Measurements from ENCODE around the gene SLC38A3. TPM values are rescaled to one million over a fixed set of nuclear protein-coding genes. Genes with fewer than 3 reads are reported as not detected.
A peak's percentile ranks its signal among the peaks of the same experiment; 100 is the strongest.

Gene SLC38A3
- total RNA-seq, 4 donors from 2014 or later: 1.9 to 8.9 (median 5.0) TPM

DNA sequence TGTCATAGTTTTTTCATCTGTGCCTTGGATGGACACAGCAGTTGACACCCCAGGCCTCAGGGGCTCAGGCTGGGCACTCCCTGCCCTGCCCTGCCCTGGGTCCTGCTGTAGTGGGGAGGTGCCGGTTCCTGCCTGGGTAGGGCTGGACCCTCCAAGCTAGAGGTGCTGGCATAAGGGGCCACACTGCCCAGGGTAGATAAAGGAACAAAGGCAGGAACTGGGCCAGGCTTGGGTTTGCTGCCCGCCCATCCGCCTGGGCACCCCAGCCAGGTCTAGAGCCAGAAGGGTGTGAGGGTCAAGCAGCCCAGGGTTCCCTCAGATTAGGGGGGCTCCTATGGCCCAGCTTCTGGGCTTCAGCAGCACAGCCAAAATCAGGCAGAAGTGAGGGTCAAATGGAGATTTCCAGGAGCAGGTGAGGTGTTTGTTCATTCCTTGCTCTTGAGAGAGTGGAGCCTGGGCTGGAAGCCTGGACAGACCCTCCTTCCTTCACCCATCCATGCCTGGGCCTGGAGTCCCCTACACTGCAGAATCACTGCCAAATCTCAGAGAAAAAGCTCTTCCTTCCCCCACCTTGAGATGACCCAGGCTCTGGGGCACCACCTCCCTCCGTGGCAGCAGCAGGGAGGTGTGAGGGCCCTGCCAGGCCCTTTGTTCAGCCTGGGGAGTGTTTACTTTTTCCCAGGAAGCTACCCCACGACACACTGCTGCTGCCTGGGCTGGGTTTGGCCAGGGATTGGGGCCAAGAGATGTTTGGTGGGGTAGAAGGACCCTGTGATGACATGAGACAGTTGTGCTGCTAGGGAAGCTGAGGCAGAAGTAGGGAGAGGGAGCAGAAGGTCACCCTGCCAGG lies 42.8 kb upstream of the SLC38A3 start:
- H3K4me3 ChIP-seq: no peak overlapping the region
- ATAC-seq (no peak), DNase-seq (no peak)
- H3K27ac ChIP-seq: peak overlapping the region; percentile 59 to 82 (median 77)
- H3K36me3 ChIP-seq: no peaks in the 10 kb centered on the region
- H3K9me3 ChIP-seq: no peaks in the 10 kb centered on the region
- intact Hi-C loops (cut with DNase I; ENCODE audit: low total_unique reads): no loop called here
- in situ Hi-C loops (cut with MboI; ENCODE audit: low sequenced_read_pairs in 4 of 4): no loop called here
- TF ChIP-seq POLR2A (IDR thresholded peaks at IDR 0.05): no peak
- TF ChIP-seq, protein P1, sequence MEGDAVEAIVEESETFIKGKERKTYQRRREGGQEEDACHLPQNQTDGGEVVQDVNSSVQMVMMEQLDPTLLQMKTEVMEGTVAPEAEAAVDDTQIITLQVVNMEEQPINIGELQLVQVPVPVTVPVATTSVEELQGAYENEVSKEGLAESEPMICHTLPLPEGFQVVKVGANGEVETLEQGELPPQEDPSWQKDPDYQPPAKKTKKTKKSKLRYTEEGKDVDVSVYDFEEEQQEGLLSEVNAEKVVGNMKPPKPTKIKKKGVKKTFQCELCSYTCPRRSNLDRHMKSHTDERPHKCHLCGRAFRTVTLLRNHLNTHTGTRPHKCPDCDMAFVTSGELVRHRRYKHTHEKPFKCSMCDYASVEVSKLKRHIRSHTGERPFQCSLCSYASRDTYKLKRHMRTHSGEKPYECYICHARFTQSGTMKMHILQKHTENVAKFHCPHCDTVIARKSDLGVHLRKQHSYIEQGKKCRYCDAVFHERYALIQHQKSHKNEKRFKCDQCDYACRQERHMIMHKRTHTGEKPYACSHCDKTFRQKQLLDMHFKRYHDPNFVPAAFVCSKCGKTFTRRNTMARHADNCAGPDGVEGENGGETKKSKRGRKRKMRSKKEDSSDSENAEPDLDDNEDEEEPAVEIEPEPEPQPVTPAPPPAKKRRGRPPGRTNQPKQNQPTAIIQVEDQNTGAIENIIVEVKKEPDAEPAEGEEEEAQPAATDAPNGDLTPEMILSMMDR (IDR thresholded peaks at IDR 0.05 in 4 of 5, conservative IDR thresholded peaks at IDR 0.05 in 1 of 5): no peak
- H3K4me1 ChIP-seq: peaks cover 48 to 63% of the 10 kb centered on the region in 2 donors
- H3K27me3 ChIP-seq: no peaks in the 10 kb centered on the region

DNA sequence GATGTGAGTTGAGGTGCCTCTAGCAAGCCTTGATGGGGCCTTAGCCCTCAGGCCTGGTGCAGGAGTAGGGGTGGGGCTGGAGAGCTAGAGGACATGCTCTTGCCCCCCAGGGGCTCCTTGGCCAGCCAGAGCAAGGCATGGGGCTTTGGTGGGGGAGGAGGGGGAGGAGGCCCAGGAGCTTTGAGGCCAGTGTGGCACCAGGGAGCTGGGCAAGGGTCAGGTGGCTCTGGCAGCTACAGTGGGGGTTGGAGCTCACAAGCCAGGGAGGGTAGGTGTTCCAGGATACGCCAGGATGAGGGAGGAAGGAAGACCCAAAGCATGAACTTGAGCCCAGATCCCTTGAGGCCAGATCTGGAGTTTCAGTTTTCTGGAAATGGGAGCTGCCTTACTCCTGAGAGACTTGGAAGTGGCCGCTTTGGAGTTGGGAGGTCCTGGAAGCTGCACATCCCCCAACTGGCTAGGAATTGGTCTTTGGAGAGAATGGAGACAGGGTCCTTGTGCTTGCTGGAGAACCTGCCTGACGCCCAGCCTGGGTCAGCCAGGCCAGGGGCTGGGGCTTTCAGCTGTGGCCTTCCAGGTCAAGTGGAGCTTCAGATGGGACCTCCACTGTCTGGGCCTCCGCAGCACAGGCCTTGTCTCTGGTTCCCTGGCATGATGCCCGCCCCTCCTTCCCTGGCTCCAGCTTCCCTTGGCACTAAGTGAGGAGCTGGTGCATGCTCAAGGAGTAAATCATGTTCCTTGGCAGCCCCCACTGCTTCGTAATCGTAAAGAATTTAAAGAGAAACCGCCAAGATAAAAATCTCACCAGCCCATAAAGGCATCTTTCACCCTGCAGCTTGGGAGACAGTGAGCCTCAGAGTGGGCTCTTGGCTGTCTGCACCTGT lies 41.3 kb upstream of the SLC38A3 start:
- no peak for TF ChIP-seq POLR2A (IDR thresholded peaks at IDR 0.05)
- TF ChIP-seq, protein P1 (IDR thresholded peaks at IDR 0.05 in 4 of 5, conservative IDR thresholded peaks at IDR 0.05 in 1 of 5): no peak
- Histone ChIP-seq H3K36me3 (no peaks in the 10 kb centered on the region), H3K9me3 (no peaks in the 10 kb centered on the region), H3K4me3 (no peak overlapping the region), H3K4me1 (peaks cover 53 to 76% of the 10 kb centered on the region in 2 donors), H3K27me3 (no peaks in the 10 kb centered on the region), H3K27ac (peak overlapping the region; percentile 75 to 82 (median 78))
- in situ Hi-C loops (cut with MboI; ENCODE audit: low sequenced_read_pairs in 4 of 4): no loop called here
- intact Hi-C loops (cut with DNase I; ENCODE audit: low total_unique reads): no loop called here
- ATAC-seq: peak; percentile 77 to 86
- peak; percentile 76 to 91 for DNase-seq

DNA sequence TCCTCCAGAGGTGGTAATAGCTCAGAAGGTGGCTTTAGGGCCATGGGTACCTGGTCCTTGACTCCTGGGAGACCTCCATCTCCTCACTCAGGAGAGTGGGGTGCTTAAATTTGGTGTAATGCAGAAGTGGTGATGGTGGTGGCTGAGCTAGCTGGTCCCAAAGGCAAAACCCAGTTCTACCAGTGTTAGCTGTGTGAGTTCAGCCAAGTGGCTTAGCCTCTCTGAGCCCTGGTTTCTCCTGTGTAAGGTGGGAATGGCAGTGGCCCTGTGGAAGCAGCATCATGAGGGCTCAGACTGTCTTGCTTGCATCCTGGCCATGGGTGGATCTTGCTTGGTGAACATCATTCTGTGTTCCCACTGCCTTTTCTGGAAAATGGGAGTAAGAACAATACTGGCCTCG lies 40.6 kb upstream of the SLC38A3 start:
- Histone ChIP-seq H3K27me3 (no peaks in the 10 kb centered on the region), H3K27ac (peak overlapping the region; percentile 75 to 82 (median 78)), H3K36me3 (no peaks in the 10 kb centered on the region), H3K9me3 (no peaks in the 10 kb centered on the region), H3K4me3 (no peak overlapping the region), H3K4me1 (peaks cover 57 to 82% of the 10 kb centered on the region in 2 donors)
- ATAC-seq (no peak), DNase-seq (no peak)
- TF ChIP-seq POLR2A (IDR thresholded peaks at IDR 0.05): no peak
- TF ChIP-seq, protein P1 (IDR thresholded peaks at IDR 0.05 in 4 of 5, conservative IDR thresholded peaks at IDR 0.05 in 1 of 5): no peak
- in situ Hi-C loops (cut with MboI; ENCODE audit: low sequenced_read_pairs in 4 of 4) (no loop called here), intact Hi-C loops (cut with DNase I; ENCODE audit: low total_unique reads) (no loop called here)

DNA sequence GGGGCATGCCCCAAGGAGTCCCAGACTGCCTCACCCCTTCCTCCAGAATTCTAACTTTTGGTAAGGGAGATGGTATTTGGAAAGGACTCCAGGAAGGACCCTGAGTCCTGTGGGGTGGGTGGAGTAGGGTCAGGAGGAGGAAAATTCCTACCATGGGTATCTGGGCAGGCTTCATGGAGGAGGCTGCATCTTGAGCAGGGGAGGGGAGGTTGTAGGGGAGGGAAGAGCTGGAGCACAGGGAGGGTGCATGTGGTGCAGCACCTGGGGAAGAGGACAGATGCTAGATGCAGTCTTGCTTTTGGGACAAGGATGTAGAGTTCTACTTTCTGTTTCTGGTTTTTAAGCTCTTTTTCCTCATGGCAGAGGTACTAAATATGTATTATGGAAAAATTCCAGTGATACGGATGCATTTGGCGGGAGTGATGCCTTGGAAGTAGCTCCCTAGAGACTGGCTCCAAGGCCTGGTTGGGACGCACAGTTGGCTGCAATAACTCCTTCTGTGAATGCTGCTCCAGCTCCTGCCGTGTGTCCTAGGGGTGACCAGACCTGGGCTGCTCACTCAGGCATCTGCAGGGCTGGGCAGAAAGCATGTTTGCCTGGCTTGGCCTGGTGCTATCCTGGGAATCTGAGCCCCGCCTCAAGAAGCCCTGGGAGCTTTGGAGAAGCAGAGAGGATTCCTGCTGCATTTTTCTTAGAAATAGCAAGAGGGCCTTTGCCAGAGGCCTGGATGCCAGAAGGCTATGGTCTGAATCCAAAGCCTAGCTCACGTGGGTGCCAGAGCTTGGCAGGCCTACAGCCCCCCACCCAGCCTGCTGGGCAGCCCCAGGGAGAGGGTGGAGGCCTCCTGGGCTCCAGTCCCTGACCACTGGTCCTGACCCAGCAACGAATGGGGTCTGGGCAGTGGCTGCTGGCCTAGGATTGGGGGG lies 39.8 kb upstream of the SLC38A3 start:
- in situ Hi-C loops (cut with MboI; ENCODE audit: low sequenced_read_pairs in 4 of 4) (no loop called here), intact Hi-C loops (cut with DNase I; ENCODE audit: low total_unique reads) (no loop called here)
- Histone ChIP-seq H3K27me3 (no peaks in the 10 kb centered on the region), H3K36me3 (no peaks in the 10 kb centered on the region), H3K4me1 (peaks cover 64 to 86% of the 10 kb centered on the region in 2 donors), H3K4me3 (peak overlapping the region in 1 of 4 donors; percentile 17), H3K9me3 (no peaks in the 10 kb centered on the region), H3K27ac (peak overlapping the region; percentile 75 to 82 (median 78))
- DNase-seq: no peak
- TF ChIP-seq, protein P1 (IDR thresholded peaks at IDR 0.05 in 4 of 5, conservative IDR thresholded peaks at IDR 0.05 in 1 of 5): no peak
- TF ChIP-seq POLR2A (IDR thresholded peaks at IDR 0.05): no peak
- peak in 1 of 2 donors; percentile 12 for ATAC-seq

All from gastrocnemius medialis (tissue), 4 donors.